ENCODE results near the gene RAD1.

GRCh38 chr5:34889394-34889793 lies 25.9 kb downstream of the RAD1 start:
- TF ChIP-seq CTCF (conservative IDR thresholded peaks at IDR 0.05; ENCODE audit: low read length), result no peak
- no peak for TF ChIP-seq EZH2phosphoT487 (IDR thresholded peaks at IDR 0.05; ENCODE audit: borderline replicate concordance)
